GM21576 (cell line): ENCODE measurements around the gene FAM78A.
"Not testable (repeated sequence)": the region's sequence is repeated elsewhere in the genome, so short reads cannot be mapped to it uniquely, and the experiment has no call there.

Experiments used
- ATAC-seq: cut with Tn5 transposase; IDR thresholded peaks from one replicate; pipeline ENCODE4 v1.9.1; 2021; ENCODE audit warnings: mild to moderate bottlenecking, moderate library complexity; ENCODE audit not compliant: unreplicated experiment

Gene FAM78A

GRCh38 chr9:131282688-131283422, 6.5 kb upstream of the FAM78A start:
- ATAC-seq, result no peak

- ATAC-seq, result no peak
Measured at GRCh38 chr9:131282175-131282574, 5.9 kb upstream of the FAM78A start.

GRCh38 chr9:131281119-131281965, 5.0 kb upstream of the FAM78A start:
- no peak for ATAC-seq

GRCh38 chr9:131280660-131281059, 4.3 kb upstream of the FAM78A start:
- no peak for ATAC-seq

- ATAC-seq, result no peak
Measured at GRCh38 chr9:131279863-131280570, 3.7 kb upstream of the FAM78A start.

GRCh38 chr9:131279196-131279862, 3.0 kb upstream of the FAM78A start:
- ATAC-seq, result no peak

- ATAC-seq, result no peak
Measured at GRCh38 chr9:131278702-131279111, 2.4 kb upstream of the FAM78A start.

GRCh38 chr9:131277910-131278701, 1.8 kb upstream of the FAM78A start:
- ATAC-seq, result no peak

GRCh38 chr9:131277287-131277909, 1.1 kb upstream of the FAM78A start:
- no peak for ATAC-seq

GRCh38 chr9:131276891-131277286, 579 bp upstream of the FAM78A start:
- ATAC-seq, result no peak

- ATAC-seq, result no peak
Measured at GRCh38 chr9:131275332-131276093, 797 bp downstream of the FAM78A start.

GRCh38 chr9:131274674-131275331, 1.5 kb downstream of the FAM78A start:
- no peak for ATAC-seq

- no peak for ATAC-seq
Measured at GRCh38 chr9:131273856-131274673, 2.2 kb downstream of the FAM78A start.

- ATAC-seq, result no peak
Measured at GRCh38 chr9:131273146-131273855, 3.0 kb downstream of the FAM78A start.

- no peak for ATAC-seq
Measured at GRCh38 chr9:131272212-131272611, 4.1 kb downstream of the FAM78A start.

GRCh38 chr9:131271506-131271931, 4.8 kb downstream of the FAM78A start:
- ATAC-seq, result no peak

- ATAC-seq, result not testable (repeated sequence)
Measured at GRCh38 chr9:131271016-131271273, 5.4 kb downstream of the FAM78A start.
